ENCODE results near the gene TTLL6.
"Not testable (repeated sequence)": the region's sequence is repeated elsewhere in the genome, so short reads cannot be mapped to it uniquely, and the experiment has no call there.

TTLL6 gene

DNA sequence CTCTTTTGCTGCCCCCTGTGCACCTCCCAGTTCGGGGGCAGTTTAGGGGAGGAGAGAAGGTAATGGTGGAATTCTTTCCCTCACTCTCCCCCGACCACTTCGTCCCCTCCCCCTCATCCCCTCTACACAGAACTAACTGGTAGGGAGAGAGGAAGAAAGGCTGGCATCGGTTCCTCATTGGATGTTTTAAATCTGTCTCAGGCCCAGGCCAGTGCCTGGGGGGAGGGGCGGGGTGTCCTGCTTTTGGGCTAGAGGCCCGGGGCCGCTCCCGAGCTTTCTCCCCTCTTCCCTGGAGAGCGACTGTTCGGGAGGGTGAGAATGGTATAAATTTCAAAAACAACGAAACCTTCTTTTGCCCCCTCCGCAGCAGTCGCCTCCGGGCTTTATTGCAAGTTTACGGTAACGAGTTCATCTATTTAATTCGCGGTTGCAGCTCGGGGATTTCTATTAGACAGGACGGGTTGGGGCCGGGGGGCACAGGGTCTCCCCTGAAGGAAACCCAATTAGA lies 94.1 kb downstream of the TTLL6 start, which contains the start of gene PRAC2:
Gene PRAC2 (plus strand): TSS at position 271 of the 508 bp plus-strand sequence. CDS start 1,226 bp downstream, outside the sequence.
- DNase-seq (ENCODE audit: low spot score), result peak; percentile 8

DNA sequence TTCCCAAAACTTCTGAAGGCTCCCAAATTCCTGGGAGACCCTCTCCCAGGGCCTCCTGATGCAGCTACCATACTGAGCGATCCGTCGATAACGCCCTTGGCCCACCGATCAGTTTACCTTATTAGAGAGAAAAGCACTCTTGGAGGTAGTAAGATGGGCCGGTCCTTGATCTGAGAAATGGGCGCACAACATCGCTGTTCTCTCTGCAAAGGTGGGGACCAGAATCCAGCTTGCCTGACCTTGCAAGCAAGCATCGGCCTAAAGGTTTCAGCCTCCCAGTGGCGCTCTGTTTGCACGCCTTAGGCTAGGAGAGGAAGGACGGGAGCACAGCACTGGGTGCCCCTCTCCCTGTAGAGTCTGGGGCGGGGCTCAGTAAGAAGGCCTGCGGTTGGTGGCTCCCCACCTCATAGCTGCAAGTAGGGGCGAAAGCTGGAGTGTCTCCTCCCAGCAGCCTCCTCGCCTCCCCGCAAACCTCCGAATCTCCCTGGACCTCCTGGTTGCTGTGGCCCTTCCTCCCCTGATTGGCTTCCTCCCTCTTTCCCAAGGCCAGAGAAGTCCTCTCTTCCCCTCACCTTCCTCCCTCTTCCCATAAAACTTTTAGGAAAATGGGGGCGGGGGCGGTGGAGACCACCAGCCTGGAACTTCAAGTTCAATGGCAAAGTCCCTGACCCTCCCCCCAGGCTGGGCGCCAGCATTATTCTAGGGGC lies 94.7 kb downstream of the TTLL6 start, which contains the start of gene PRAC1:
Gene PRAC1 (minus strand): TSS at position 318 of the 707 bp plus-strand sequence. CDS start 126 bp downstream, at position 192.
- DNase-seq (ENCODE audit: low spot score), result no peak

DNA sequence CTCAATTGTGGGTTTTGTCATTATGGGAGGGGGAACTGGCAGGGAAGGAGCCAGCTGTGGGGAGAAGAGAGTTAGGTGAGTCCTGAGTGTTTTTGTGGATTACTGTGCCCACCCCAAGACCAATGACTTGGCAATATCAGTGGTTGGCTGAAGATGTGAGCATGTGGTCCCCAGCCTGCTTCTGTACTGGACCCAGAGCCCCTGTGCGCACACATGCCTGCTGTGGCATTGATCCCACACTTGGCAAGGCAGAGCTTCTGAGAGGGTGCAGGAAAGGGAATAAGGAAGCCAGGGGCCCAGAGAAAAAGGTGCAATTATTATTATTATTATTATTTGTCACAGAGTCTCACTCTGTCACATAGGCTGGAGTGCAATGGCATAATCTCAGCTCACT lies 96.0 kb downstream of the TTLL6 start:
- DNase-seq (ENCODE audit: low spot score), result no peak

GRCh38 chr17:48720266-48721008 lies 96.6 kb downstream of the TTLL6 start:
- no peak for DNase-seq (ENCODE audit: low spot score)

DNA sequence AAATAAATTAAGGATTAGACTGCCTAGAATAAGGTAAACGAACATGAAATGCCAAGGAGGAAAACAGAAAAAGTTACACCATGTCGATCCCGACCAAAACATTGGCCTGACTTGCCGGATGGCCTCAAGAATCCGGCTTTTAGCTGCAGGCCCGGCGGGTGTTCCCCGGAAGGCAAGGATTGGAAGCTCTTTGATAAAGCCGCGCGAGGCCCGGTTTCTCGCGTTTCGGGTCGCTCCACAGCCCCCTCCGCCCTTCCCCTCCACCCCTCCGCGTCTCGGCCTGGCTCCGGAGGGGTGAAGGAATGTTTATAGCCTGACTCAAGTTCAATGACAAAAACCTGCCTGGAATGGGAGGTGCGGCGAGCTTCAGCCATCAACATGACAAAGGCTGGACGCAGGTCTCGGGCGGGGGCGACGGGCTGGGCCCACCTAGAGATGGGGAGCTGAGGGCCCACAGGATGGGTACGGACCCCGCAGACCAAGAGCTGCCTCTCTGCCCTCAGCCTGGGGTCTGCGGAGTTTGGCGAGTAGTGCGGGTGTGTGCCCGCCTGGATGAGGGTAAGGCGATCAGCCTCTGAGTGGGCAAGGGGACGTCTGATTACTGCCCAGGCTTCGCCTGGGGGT lies 97.3 kb downstream of the TTLL6 start:
- no peak for DNase-seq (ENCODE audit: low spot score)

- DNase-seq (ENCODE audit: low spot score), result no peak
Measured at GRCh38 chr17:48718761-48719641, 98.0 kb downstream of the TTLL6 start.

GRCh38 chr17:48718227-48718760 lies 98.7 kb downstream of the TTLL6 start:
- no peak for DNase-seq (ENCODE audit: low spot score)

DNA sequence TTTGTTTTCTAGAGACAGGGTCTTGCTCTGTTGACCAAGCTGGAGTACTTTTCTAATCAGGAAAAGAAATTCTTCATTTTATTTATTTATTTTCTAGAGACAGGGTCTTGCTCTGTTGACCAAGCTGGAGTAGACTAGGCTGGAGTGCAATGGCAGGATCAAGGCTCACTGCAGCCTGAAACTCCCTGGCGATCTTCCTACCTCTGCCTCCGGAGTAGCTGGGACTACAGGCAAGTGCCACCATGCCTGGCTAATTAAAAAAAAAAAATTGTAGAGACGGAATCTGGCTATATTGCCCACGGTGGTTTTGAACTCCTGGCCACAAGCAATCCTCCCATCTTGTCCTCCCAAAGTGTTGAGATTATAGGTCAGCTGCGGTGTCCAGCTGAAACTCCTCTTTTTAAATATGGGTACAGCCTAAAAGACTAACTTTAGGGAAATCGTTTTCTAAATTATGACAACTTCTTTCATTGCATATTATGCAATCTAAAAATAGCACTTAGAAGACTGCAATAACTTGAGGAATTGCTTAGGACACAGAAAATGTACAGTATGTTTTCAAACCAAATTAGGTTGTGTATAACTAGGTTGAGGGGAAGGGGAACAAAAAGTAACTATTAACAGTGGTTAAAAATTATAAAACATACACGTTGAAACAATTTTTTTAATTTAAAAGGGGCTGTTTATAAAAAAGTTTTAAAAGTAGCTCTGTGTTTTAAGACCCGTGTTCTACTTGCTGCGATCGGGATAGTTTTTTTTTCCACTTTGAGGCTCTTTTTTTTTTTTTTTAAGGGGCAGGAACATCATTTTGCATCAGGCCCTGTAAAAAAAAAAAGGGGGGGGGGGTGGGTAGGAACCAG lies 99.4 kb downstream of the TTLL6 start:
- DNase-seq (ENCODE audit: low spot score), result no peak

GRCh38 chr17:48716549-48716948 lies 100.5 kb downstream of the TTLL6 start:
- not testable (repeated sequence) for DNase-seq (ENCODE audit: low spot score)

DNA sequence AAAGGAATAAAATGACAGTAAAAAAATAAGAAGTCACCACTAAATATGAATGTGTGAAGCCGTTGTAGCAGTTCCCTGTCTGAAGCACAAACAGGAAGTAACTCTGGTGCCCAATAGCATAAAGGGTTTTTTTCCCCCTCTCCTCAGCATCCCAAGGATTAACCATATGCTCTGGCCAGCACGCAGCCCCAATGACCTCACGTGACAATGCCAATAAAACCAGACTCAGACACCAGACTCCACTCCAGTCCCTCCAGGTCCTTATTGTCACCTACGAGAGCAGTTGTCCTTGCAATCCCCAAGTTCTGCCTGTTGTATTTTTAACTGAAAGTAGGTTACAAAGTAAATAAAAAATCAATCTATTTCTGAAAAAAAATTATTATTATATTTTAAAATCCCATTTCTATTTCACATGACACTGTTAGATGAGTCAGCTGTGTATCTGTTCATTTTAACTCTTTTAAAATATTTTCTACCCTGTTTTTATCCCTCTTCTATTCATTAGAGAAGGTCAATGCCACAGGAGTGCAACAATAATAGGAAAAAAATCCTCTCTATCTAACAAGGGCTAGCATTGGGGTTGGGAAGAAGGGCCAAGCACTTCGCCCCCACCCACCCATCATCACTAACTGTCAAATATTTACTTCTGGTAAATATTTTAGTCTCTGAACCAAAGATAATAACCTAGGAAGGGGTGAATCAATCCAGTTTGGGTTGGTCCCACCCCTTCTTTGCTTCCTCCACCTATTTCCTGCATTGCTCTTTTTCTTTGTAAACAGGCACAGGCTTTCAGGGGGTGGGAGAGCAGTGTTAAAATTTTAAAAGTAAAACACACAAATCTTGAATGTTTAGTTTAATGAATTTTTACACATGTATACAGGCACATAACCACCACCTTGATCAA lies 101.3 kb downstream of the TTLL6 start:
- DNase-seq (ENCODE audit: low spot score), result no peak
